ENCODE results near the gene TCTN3. TPM values are rescaled to one million over a fixed set of nuclear protein-coding genes. Genes with fewer than 3 reads are reported as not detected.

TCTN3 gene
- total and polyA plus RNA-seq, 2 donors (not counting 3 experiments of a cell fraction or from before 2014, with no cell fraction given) = 40.4 to 52.6 TPM

GRCh38 chr10:95698415-95698814, 4.7 kb upstream of the TCTN3 start:
- intact Hi-C loops (cut with micrococcal nuclease) = no loop called here
- CTCF ChIA-PET = interaction anchor here (1.0 to 7.4 kb wide), 2 partner anchors 143 to 167 kb away, joined by 3 to 758 read pairs; no protein-coding TSS in a partner anchor

More at GRCh38 chr10:95698415-95698814, 4.7 kb upstream of the TCTN3 start:
- H3K4me2 ChIP-seq (ENCODE audit: insufficient read depth, low read length) = no peak overlapping the region
- no peaks in the 10 kb centered on the region for H3K79me2 ChIP-seq (ENCODE audit: control insufficient read depth, insufficient read depth, low read length)
- no peak overlapping the region for H3K27ac ChIP-seq (ENCODE audit: insufficient read depth, low read depth, low read length)
- no peaks in the 10 kb centered on the region for H3K9me3 ChIP-seq (replicated peaks; ENCODE audit: control insufficient read depth, insufficient read depth, low read length)
- no peak overlapping the region for H2AFZ ChIP-seq (ENCODE audit: low read depth, low read length)
- H3K9ac ChIP-seq (replicated peaks; ENCODE audit: extremely low read depth, insufficient read depth, low read length) = no peak overlapping the region
- dilution Hi-C loops (cut with MboI; ENCODE audit: extremely low pct_ligation_motif_present, low sequenced_read_pairs) = no loop called here
- no peaks in the 10 kb centered on the region for H3K4me1 ChIP-seq (ENCODE audit: control insufficient read depth, extremely low read depth, insufficient read depth, low read length)
- no peak for TF ChIP-seq FOS (IDR thresholded peaks at IDR 0.05; ENCODE audit: borderline replicate concordance, insufficient read depth, low read length)
- TF ChIP-seq JUN (IDR thresholded peaks at IDR 0.05; ENCODE audit: borderline replicate concordance, insufficient read depth, insufficient read length, low read depth) = no peak
- no peak for TF ChIP-seq POLR2AphosphoS5 (IDR thresholded peaks at IDR 0.05; ENCODE audit: insufficient read depth, low read depth, low read length)
- no peak for TF ChIP-seq POLR2A (IDR thresholded peaks at IDR 0.05; ENCODE audit: low read depth, low read length)
- no peak for TF ChIP-seq MYC (IDR thresholded peaks at IDR 0.05; ENCODE audit: low read depth, low read length)
- no peak for TF ChIP-seq GATA2 (IDR thresholded peaks at IDR 0.05; ENCODE audit: insufficient read depth, insufficient read length, low read depth, low read length)
- TF ChIP-seq MAX (IDR thresholded peaks at IDR 0.05; ENCODE audit: insufficient read depth, insufficient read length) = no peak
- no peak for TF ChIP-seq CTCF (IDR thresholded peaks at IDR 0.05; ENCODE audit: extremely low read depth in 1 of 2, insufficient read depth in 1 of 2, low read depth in 1 of 2, low read length in 2 of 2)
- no peak for TF ChIP-seq EZH2 (IDR thresholded peaks at IDR 0.05; ENCODE audit: borderline replicate concordance, low read depth, low read length, severe bottlenecking)
- no peak overlapping the region for H3K4me3 ChIP-seq (replicated peaks in 1 of 3; ENCODE audit: insufficient read depth in 1 of 3, low read depth in 1 of 3, low read length in 3 of 3)
- POLR2A ChIA-PET = no interaction called here
- no TSS peak for BruUV-seq (replicated peaks)
- H4K20me1 ChIP-seq (replicated peaks; ENCODE audit: control insufficient read depth, extremely low read depth, insufficient read depth, low read length) = no peaks in the 10 kb centered on the region
- DNase-seq (ENCODE audit: low read depth, low spot score) (no peak), FAIRE-seq (no peak)
- no peaks in the 10 kb centered on the region for H3K9me1 ChIP-seq (replicated peaks; ENCODE audit: control insufficient read depth, extremely low read depth, insufficient read depth, low read length)
- H3K27me3 ChIP-seq (ENCODE audit: control insufficient read depth in 2 of 2, insufficient read depth in 2 of 2, low read length in 2 of 2) = no peaks in the 10 kb centered on the region
- H3K36me3 ChIP-seq (ENCODE audit: control insufficient read depth in 2 of 2, extremely low read depth in 1 of 2, insufficient read depth in 2 of 2, low read length in 2 of 2) = no peaks in the 10 kb centered on the region
